DMS53 treated with DMSO at 0.1 percent for 48 hours (cell line): ENCODE results near the gene PKDCC.

Source experiments
- DNase-seq: peaks from one replicate; lab custom pipeline; 2025; ENCODE audit not compliant: unreplicated experiment; lab: John Stamatoyannopoulos, UW

The PKDCC gene

GRCh38 chr2:42047488-42048298 is at the start of gene PKDCC:
TSS of gene PKDCC (plus strand) at chr2:42048021. CDS start at chr2:42048200, 179 bp downstream.
- peak; percentile 23 for DNase-seq

GRCh38 chr2:41998186-41999127 is 49.4 kb upstream of the PKDCC start:
- DNase-seq: no peak

- DNase-seq: no peak
Measured at GRCh38 chr2:41999128-41999480, 48.7 kb upstream of the PKDCC start.

GRCh38 chr2:41999592-42000281 is 48.1 kb upstream of the PKDCC start:
- no peak for DNase-seq

GRCh38 chr2:42001711-42002201 is 46.1 kb upstream of the PKDCC start:
- DNase-seq: no peak

GRCh38 chr2:42007551-42007950 is 40.3 kb upstream of the PKDCC start:
- DNase-seq: no peak

GRCh38 chr2:42008241-42008921 is 39.4 kb upstream of the PKDCC start:
- DNase-seq: no peak

- DNase-seq: no peak
Measured at GRCh38 chr2:42009657-42010580, 37.9 kb upstream of the PKDCC start.

GRCh38 chr2:42010743-42011298 is 37.0 kb upstream of the PKDCC start:
- no peak for DNase-seq

GRCh38 chr2:42012137-42012536 is 35.7 kb upstream of the PKDCC start:
- DNase-seq: no peak

GRCh38 chr2:42012651-42013050 is 35.2 kb upstream of the PKDCC start:
- no peak for DNase-seq

- DNase-seq: no peak
Measured at GRCh38 chr2:42013409-42013808, 34.4 kb upstream of the PKDCC start.

GRCh38 chr2:42021464-42021863 is 26.4 kb upstream of the PKDCC start:
- no peak for DNase-seq

GRCh38 chr2:42025151-42025582 is 22.7 kb upstream of the PKDCC start:
- no peak for DNase-seq

- DNase-seq: no peak
Measured at GRCh38 chr2:42026272-42026671, 21.5 kb upstream of the PKDCC start.

- DNase-seq: no peak
Measured at GRCh38 chr2:42028571-42029148, 19.2 kb upstream of the PKDCC start.

- DNase-seq: no peak
Measured at GRCh38 chr2:42029171-42029570, 18.6 kb upstream of the PKDCC start.

GRCh38 chr2:42029639-42030199 is 18.1 kb upstream of the PKDCC start:
- DNase-seq: no peak
